Left kidney (tissue), 2 donors: ENCODE data around the gene CCNE1. TPM values are rescaled to one million over a fixed set of nuclear protein-coding genes. Genes with fewer than 3 reads are reported as not detected.
"Not testable (repeated sequence)": the region's sequence is repeated elsewhere in the genome, so short reads cannot be mapped to it uniquely, and the experiment has no call there.

ENCODE experiments used
- DNase-seq: peaks from one replicate; pipeline ENCODE4 v3.0.0-alpha.2; 2013
- polyA plus RNA-seq: library from polyadenylated mRNA; unstranded; fragments of 120-200 nt; gene quantifications from one replicate; pipeline ENCODE4 v1.2.1, GENCODE V29; 2013; ENCODE audit not compliant: insufficient read length

Gene CCNE1
- polyA plus RNA-seq, 1 donor: 10.8 TPM

DNA sequence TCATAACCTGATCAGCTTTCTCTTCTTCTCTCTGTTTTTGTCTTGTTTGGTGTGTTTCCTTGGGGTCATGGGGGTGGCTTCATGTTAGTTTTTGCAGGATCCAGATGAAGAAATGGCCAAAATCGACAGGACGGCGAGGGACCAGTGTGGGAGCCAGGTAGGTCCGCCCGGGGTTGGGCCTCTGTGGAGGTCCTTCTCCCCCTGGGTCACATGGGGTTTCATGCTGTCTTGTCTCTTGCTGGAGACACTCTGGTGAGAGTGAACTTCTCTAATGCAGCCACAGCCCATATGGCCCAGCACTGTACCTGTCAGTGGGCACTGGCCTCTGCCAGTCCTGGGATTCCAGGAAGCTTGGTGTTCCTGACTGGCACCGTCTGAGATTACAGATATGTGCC, 1.1 kb downstream of the CCNE1 start:
- no peak for DNase-seq

DNA sequence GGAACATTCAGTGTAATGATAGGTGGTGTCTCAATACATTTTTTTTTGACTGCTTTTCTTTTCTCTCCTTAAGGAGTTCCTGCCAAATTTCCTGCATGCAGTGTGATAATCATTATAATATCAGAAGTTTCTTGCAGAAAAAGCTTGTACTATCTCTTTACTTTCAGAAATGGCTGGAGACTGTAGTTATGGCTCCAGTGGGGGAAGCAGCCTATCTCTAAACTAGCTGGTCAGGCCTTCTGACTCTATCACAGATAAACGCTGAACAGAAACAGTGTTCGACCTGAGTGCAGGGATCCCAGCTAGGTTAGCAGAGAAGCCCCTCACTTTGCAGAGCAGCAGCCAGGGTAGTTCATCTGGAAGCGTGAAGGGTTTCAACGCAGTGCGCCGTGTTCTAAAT, 1.9 kb downstream of the CCNE1 start:
- no peak for DNase-seq

DNA sequence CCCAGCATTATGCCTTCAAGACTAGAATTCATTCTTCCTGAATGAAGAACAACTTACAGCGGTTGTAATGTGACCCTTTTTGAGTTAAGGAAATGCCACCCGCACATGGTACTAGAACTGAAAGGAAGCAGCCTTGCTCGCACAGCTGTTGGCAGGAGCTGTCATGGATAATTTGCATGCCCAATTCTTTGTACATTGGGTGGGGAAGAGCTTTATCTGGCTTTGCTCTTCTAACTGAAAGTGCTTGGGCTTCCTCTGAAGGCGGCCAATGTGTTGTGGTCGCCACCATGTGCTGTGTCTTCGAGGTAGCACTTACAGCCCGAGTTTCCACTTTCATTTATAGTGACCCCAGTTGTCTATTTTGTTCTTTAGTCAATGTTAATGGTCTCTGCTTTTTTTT, 3.4 kb downstream of the CCNE1 start:
- no peak for DNase-seq

DNA sequence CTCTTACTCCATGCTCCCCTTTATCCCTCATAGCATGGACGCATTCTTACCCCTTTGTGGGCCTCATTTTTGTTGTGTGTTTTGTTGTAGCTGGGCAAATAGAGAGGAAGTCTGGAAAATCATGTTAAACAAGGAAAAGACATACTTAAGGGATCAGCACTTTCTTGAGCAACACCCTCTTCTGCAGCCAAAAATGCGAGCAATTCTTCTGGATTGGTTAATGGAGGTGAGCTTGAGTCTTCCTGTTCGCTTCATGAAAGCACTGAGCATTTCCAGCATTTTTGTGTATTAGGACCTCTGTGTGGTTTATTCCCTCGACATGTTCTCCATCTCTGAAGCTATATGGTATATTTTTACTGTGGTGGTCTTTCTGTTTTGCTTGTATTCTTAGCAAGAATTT, 5.5 kb downstream of the CCNE1 start:
- no peak for DNase-seq

DNA sequence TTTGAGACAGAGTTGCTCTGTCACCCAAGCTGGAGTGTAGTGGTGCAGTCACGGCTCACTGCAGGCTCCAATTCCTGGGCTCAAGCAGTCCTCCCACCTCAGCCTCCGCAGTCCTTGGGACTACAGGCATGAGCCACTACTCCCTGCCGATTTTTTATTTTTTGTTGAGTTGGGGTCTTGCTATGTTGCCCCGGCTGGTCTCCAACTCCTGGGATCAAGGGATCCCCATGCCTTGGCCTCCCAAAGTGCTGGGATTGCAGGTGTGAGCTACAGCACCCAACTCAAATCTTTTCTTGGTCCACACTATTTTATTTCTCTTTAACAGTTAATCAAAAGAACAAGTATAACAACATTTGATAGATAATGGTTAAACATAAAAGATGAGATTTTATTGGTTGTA, 7.5 kb downstream of the CCNE1 start:
- no peak for DNase-seq

DNA sequence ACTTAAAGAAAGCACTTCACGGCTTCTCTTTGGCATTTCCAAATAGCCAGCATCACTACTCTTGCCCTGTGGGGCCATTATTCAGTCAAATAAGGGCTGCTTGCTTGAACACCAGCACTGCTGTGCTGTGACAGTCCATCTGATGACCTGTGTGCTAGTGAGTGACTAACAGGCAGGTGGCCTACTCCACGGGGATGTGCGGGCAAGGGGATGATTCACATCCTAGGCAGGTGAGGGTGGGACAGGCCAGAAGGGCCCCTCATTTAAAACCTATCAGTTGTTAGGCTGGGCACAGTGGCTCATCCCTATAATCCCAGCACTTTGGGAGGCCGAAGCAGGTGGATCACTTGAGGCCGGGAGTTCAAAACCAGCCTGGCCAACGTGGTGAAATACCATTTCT, 8.2 kb downstream of the CCNE1 start:
- no peak for DNase-seq

DNA sequence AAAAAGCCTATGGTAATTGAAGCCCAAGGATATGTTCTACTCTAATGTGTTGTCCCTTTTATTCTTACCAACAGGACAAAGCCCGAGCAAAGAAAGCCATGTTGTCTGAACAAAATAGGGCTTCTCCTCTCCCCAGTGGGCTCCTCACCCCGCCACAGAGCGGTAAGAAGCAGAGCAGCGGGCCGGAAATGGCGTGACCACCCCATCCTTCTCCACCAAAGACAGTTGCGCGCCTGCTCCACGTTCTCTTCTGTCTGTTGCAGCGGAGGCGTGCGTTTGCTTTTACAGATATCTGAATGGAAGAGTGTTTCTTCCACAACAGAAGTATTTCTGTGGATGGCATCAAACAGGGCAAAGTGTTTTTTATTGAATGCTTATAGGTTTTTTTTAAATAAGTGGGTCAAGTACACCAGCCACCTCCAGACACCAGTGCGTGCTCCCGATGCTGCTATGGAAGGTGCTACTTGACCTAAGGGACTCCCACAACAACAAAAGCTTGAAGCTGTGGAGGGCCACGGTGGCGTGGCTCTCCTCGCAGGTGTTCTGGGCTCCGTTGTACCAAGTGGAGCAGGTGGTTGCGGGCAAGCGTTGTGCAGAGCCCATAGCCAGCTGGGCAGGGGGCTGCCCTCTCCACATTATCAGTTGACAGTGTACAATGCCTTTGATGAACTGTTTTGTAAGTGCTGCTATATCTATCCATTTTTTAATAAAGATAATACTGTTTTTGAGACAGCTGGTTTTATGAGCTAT, 12.0 kb downstream of the CCNE1 start:
- no peak for DNase-seq

DNA sequence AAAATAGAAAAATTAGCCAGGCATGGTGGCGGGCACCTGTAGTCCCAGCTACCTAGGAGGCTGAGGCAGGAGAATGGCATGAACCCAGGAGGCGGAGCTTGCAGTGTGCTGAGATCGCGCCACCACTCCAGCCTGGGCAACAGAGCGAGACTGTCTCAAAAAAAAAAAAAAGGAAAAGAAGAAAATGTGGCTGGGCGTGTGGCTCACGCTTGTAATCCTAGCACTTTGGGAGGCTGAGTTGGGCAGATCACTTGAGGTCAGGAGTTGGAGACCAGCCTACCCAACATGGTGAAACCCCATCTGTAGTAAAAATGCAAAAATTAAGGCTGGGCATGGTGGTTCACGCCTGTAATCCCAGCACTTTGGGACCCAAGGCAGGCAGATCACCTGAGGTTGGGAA, 13.5 kb downstream of the CCNE1 start:
- not testable (repeated sequence) for DNase-seq

DNA sequence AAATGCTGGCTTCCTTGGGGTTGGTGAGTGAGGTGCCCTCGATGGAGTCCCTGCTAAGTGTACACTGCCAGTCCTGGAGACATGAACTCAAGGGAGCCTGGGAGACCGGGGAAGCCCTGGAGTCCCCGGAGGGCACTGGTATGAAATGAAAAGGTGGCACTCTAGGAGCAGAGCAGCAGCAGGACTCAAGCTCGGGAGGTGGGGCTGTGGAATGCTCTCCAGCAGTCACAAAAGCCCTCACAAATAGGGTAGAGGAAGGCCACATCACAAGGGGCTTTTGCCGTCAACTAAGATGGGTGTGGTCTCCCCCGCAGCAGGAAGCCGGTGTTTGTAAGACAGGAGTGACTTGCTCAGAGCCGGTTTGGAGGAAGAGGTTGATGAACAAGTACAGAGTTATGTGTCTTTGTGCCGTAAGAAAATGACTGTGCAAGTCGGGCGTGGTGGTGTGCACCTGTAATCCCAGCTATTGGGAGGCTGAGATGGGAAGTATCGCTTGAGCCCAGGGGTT, 19.3 kb downstream of the CCNE1 start:
- no peak for DNase-seq

DNA sequence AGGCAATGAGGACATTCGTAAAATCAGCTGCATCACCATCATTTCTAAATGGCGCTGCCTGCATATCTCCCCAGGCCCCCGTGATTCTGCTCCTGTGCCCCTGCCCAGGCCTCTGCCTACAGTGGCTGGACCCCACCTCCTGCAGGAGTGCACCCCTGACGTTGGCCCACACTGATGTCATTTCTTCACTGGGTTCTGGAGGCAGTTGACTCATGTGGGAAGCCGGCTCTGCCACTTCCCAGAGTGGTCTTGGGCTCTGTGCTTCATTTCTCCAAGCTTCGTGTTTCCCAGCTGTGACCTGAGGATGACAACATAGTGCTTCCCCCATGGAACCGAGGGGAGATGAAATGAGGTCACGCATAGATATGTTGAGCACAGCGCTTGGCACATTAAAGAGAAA, 19.9 kb downstream of the CCNE1 start:
- DNase-seq: no peak

DNA sequence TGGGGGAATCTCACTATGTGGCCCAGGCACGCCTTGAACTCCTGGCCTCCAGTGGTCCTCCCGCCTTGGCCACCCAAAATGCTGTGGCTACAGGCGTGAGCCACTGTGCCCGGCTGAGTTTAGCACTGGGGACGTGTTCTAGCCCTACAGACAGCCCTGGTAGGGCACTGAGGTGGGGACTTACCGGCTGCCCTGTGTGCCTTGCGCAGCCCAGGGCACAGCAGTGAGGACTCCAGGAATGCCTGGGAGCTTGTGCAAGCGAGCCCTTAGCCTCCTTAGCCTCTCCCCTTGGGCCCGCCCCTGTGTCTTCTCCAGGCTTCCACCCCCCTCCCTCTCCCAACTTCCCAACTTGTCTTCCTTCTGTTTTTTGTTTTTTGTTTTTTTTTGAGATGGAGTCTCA, 21.0 kb downstream of the CCNE1 start:
- no peak for DNase-seq

DNA sequence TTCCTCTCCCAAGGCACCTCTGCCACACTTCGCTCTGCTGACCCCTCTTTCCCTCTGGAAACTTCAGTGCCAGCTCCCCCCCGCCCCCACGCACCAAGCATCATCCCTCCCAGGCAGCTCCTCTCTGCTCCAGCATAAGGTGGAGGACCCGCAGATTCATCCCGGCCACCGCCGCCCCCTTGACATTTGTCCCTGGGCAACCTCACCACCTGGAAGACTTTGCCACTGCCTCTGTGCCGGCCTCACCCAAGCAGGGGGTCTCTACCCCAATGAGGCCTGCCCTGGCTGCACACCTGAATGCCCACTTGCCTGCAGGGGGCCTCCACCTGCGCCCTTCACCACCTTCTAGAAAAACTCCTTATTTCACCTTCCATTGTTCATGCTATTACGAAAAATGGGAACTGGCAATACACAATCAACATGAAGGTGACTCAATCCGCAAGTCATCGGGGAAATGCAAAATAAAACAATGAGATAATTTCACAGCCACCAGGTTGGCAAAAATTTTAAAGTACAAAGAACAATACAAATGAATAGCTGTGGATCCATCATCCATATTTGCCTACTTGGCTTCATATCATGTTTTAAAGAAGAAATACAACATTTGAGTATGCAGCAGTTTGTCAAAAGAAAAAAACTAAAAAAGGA, 21.9 kb downstream of the CCNE1 start:
- no peak for DNase-seq

DNA sequence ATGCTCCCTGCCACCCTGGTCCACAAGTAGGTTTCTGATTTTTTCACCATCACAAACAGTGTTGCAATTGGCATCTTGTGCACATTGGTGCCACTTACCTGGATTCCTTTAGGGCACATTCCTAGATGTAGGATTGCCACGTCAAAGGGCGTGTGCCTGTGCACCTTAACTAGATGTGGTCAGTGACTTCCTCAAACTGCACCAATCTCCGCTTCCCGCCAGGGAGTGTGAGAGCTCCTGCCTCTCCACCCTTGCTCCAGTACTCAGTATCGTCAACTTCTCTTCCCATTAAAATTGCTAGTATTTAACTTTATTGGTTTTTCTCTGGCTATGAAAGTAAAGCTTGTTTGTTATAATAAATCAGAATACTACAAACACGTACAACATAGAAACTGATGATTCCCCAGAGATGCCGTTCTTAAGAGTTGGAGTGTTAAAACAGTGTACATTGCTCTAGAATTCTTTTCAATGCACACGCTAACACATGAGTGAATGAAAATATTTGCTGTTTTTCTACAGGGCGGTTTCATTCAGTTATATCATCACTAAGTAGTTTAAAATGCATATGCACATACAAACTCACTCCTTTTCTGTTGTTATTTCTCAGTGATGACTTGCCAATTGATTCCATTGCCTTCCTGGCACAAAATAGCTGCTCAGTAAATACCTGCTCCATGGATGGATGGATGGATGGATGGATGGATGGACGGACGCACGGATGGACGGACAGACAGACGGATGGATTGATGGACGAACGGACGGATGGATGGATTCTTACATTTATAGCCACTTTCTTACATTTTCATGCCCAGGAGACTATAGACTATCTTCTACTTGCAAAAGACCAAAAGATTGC, 23.4 kb downstream of the CCNE1 start:
- DNase-seq: no peak

DNA sequence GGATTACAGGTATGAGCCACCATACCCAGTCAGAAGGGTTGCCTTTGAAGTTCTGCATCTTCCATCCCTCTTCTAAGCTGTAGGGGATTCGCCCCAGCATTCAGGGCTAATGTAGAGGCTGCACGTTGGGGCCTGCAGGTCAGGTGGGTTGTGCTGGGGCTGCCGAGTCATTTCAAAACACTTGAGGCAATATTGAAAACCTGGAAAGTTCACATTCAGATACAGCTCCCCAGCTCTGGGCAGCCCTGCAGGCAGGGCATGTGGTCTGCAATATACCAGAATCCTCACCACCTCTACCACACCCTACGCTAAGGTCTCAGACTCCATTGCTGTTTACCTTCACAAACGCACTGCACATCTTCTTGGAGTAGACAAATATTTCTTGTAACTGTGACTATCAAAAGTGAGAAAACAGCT, 24.6 kb downstream of the CCNE1 start:
- DNase-seq: no peak

DNA sequence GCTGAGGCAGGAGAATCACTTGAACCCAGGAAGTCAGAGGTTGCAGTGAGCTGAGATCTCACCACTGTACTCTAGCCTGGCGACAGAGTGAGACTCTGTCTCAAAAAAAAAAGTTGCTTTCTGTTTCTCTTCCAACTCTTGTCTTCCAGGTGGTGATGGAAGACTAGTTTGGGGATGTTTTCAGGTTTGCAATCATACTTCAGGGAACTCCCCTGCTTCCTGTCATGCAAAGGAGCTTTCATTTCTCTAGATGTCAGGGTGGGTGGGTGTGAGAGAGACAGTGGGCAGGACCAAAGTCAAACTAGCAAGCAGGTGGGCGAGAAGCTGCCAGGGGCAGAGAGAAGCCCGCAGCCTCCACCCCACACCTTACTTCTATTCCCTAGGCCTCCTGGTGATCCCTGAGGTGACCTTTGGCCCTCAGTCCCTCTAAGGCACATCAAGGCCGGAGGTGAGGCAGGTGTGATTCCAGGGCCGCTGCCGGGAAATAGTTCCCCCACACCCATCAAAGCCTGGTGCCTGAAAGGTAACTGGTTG, 25.7 kb downstream of the CCNE1 start:
- DNase-seq: no peak

DNA sequence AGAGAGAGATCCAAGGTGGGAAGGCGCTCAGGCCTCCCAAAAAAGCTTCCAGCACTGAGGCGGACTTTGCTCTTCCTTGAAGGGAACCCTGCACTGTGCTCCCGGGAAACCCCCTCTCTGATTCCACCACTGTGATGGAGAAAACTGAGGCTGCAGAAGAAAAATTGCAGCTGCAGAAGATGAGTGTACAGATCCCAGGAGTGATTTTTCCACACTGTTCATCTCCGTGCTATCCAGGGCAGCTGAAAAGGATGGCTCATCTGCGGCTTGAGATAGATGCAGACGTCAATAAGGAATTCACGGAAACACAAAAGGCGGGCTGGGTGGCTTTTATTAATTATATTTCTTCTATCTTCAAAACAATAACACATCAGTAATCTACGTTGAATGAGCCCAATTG, 26.2 kb downstream of the CCNE1 start:
- no peak for DNase-seq

DNA sequence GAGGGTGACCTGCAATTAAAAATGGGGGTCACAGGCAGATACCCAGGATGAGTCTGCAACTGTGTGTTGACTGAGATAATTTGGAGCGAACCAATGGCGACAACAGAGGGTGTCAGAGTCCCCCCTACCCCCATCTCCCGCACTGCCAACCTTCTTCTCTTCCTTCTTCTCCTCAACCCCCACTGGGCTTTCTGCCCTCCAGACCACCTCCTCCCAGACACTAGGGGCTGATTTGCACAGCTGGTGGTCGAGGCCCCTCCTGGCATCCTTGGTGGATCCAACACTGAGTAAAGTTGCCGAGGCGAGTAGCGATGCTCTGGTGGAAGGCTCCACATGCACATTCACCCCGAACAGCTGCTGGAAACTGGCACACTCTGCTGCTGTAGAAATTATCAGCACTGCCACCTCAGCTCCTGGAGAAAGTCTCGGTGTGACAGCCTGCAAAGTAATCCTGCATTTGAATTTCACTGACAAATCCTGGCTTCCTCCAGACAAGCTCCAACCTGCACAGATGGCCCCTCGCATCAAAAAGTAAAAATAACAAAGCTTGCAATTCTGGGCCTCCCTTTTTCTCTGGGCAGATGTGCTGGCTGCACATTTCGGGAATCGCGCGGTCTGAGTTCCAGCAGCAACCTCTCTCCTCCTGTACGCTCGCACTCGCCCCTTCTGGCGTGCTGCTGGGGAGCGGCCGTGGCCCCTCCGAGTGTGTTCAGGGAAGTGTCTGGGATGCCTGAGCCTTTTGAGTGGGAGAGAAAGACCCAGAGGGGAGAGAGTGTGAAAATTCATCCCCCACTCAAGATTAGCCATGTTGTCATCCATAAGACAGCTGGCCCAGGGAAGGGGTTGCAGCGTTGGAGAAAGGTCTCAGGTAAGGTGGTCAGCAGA, 28.5 kb downstream of the CCNE1 start:
- DNase-seq: no peak

DNA sequence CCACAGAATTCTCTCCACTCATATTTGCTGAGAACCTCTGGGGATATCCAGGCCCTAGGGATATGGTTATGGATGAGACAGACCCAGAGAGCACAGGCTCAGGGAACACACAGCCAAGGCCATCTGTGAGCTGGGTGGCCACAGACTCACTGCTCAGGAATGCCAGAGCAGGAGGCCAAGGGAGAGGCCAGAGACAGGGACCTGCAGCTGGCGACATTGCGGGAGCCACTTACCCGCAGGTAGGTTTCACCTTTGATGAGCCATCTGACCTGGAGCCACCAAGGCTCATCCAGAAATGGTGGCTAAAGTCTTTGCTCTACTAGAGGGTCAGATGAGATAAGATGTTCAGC, 29.4 kb downstream of the CCNE1 start:
- no peak for DNase-seq

DNA sequence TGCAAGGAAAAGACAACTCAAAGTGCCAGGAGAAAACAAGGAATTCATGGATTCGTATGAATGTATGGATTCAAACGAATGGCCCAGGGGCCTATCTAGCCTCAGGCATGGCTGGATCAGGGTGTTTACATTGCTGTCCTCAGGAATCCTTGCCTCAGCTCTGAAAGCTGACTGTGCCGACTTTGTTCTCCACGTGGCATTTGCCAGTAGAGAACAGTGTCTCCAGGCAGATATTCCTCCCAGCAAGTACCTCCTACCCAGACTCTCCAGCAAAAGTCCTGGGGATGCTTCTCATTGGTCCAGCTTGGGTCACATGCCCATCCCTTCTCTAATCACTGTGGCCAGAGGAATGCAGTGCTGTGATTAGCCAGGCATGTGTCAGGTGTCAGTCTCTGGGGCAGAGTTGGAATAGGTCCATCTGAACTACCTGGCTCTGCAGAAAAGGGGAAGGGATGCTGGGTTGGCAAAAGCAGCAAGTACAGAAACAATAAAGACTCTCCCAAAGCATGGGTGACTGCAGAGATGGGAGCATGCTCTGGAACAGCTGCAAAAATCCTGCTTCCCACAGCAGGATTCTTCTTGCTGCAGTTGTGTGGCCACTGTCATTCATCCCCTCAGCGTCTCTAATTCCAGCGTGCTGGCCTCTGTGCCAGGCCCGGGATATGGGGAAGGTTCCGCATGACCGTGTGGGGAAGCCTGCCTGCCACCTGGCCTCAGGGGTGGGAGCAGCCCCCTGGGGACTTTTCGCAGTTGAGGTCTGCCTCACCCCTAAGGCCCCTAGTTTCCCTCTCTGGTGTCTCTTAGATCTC, 30.0 kb downstream of the CCNE1 start:
- DNase-seq: peak; percentile 19

DNA sequence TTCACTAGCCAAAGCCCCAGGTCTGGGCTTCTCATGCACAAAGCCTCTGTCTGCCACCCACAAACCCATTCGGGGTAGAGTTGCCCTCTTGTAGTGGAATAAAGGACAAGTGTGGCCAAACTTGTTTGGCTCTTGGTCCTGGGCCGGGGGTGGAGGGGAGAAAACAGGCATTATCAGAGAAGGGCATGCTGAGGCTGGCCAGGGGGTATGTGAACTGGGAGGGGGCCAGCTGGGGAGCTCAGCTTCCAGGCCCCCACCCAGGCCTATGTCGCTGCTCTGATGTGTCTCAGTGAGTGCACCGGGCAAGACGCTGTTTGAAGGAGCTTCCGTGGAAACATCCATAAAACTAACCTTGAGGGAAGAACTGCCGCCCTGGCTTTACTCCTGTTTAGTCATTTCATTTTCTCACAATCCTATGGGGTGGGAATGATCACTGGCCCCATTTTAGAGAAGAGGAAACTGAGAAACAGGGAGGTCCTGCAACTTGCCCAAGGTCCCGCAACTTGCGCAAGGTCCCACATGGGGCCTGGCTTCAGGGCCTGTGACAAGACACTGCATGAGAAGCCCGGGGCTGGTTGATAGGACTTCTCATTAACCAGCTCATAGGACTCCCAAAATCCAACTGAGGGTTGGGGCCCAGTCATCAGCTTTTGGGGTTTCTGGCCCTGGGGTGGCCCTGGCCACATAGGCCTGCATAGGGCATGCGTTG, 30.8 kb downstream of the CCNE1 start:
- no peak for DNase-seq
